ENCODE results near the gene MILR1.

Gene MILR1

DNA sequence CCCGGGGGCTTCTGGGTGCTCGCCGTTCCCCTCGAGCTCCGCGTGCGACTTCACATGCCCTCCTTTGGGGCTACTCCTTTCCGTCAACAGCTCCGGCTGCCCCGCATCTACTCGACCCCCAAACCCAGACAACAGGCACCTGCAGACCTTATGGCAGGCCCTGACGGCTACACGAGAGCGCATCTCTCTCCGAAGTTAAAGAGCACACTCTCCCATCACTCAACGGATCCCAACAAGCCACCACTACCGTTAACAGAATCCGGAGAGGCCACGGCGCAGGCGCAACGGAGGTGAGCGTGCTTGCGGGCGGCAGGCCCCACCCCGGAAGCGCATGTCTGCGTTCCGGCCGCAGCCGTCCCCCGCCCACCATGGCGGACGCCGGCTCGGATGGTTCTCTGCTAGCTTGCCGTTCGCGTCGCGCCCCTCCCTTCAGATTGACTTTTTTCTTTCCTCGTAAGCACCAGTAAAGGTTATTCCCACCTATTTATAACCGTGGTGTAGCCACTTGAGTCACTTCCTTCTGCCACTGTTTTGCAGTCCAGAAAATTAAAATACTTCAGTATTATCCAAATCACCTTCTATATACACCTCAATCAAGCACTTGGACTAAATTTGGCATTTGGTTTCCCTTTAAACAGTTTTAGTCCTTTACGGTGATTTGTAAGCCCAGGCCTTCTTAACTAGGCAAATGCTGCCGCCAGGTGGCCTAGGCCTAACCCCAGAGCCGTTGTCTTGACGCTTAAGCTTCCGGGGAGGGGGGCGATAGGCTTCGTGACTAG is 48.1 kb downstream of the MILR1 start, which contains the start of gene POLG2 (continued):
- TF ChIP-seq, protein P1, sequence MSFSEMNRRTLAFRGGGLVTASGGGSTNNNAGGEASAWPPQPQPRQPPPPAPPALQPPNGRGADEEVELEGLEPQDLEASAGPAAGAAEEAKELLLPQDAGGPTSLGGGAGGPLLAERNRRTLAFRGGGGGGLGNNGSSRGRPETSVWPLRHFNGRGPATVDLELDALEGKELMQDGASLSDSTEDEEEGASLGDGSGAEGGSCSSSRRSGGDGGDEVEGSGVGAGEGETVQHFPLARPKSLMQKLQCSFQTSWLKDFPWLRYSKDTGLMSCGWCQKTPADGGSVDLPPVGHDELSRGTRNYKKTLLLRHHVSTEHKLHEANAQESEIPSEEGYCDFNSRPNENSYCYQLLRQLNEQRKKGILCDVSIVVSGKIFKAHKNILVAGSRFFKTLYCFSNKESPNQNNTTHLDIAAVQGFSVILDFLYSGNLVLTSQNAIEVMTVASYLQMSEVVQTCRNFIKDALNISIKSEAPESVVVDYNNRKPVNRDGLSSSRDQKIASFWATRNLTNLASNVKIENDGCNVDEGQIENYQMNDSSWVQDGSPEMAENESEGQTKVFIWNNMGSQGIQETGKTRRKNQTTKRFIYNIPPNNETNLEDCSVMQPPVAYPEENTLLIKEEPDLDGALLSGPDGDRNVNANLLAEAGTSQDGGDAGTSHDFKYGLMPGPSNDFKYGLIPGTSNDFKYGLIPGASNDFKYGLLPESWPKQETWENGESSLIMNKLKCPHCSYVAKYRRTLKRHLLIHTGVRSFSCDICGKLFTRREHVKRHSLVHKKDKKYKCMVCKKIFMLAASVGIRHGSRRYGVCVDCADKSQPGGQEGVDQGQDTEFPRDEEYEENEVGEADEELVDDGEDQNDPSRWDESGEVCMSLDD (tag by site-specific recombination; IDR thresholded peaks at IDR 0.05) = no peak
- TF ChIP-seq, protein P2, sequence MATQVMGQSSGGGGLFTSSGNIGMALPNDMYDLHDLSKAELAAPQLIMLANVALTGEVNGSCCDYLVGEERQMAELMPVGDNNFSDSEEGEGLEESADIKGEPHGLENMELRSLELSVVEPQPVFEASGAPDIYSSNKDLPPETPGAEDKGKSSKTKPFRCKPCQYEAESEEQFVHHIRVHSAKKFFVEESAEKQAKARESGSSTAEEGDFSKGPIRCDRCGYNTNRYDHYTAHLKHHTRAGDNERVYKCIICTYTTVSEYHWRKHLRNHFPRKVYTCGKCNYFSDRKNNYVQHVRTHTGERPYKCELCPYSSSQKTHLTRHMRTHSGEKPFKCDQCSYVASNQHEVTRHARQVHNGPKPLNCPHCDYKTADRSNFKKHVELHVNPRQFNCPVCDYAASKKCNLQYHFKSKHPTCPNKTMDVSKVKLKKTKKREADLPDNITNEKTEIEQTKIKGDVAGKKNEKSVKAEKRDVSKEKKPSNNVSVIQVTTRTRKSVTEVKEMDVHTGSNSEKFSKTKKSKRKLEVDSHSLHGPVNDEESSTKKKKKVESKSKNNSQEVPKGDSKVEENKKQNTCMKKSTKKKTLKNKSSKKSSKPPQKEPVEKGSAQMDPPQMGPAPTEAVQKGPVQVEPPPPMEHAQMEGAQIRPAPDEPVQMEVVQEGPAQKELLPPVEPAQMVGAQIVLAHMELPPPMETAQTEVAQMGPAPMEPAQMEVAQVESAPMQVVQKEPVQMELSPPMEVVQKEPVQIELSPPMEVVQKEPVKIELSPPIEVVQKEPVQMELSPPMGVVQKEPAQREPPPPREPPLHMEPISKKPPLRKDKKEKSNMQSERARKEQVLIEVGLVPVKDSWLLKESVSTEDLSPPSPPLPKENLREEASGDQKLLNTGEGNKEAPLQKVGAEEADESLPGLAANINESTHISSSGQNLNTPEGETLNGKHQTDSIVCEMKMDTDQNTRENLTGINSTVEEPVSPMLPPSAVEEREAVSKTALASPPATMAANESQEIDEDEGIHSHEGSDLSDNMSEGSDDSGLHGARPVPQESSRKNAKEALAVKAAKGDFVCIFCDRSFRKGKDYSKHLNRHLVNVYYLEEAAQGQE (tag by site-specific recombination; IDR thresholded peaks at IDR 0.05) = peak; percentile 40; the same call in 1 of the 2 replicates
- no peak for TF ChIP-seq ZNF169 (tag by site-specific recombination; IDR thresholded peaks at IDR 0.05)
- TF ChIP-seq ZNF548 (tag by site-specific recombination; IDR thresholded peaks at IDR 0.05) = no peak
- TF ChIP-seq ZBTB17 (tag by site-specific recombination; IDR thresholded peaks at IDR 0.05) = peak; percentile 45
- no peak for TF ChIP-seq KLF16 (tag by site-specific recombination; IDR thresholded peaks at IDR 0.05)
- no peak for TF ChIP-seq ZNF37A (tag by site-specific recombination; IDR thresholded peaks at IDR 0.05)
- TF ChIP-seq, protein P3, sequence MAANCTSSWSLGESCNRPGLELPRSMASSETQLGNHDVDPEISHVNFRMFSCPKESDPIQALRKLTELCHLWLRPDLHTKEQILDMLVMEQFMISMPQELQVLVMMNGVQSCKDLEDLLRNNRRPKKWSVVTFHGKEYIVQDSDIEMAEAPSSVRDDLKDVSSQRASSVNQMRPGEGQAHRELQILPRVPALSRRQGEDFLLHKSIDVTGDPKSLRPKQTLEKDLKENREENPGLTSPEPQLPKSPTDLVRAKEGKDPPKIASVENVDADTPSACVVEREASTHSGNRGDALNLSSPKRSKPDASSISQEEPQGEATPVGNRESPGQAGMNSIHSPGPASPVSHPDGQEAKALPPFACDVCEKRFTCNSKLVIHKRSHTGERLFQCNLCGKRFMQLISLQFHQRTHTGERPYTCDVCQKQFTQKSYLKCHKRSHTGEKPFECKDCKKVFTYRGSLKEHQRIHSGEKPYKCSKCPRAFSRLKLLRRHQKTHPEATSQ (tag by site-specific recombination; IDR thresholded peaks at IDR 0.05) = no peak
- TF ChIP-seq ZNF302 (tag by site-specific recombination; IDR thresholded peaks at IDR 0.05; ENCODE audit: low read depth) = no peak
- TF ChIP-seq ZNF521 (tag by site-specific recombination; IDR thresholded peaks at IDR 0.05) = no peak
- no peak; the same call in 1 of the 2 replicates for TF ChIP-seq KLF10 (tag by site-specific recombination; IDR thresholded peaks at IDR 0.05)
- TF ChIP-seq ZBTB8A (tag by site-specific recombination; IDR thresholded peaks at IDR 0.05) = no peak
- TF ChIP-seq GLIS2 (tag by site-specific recombination; IDR thresholded peaks at IDR 0.05) = peak; percentile 25
- TF ChIP-seq KLF8 (tag by site-specific recombination; IDR thresholded peaks at IDR 0.05) = peak; percentile 81
- no peak for TF ChIP-seq HOXD13 (CRISPR knock-in tag; IDR thresholded peaks at IDR 0.05; ENCODE audit: borderline replicate concordance)
- TF ChIP-seq, protein P4, sequence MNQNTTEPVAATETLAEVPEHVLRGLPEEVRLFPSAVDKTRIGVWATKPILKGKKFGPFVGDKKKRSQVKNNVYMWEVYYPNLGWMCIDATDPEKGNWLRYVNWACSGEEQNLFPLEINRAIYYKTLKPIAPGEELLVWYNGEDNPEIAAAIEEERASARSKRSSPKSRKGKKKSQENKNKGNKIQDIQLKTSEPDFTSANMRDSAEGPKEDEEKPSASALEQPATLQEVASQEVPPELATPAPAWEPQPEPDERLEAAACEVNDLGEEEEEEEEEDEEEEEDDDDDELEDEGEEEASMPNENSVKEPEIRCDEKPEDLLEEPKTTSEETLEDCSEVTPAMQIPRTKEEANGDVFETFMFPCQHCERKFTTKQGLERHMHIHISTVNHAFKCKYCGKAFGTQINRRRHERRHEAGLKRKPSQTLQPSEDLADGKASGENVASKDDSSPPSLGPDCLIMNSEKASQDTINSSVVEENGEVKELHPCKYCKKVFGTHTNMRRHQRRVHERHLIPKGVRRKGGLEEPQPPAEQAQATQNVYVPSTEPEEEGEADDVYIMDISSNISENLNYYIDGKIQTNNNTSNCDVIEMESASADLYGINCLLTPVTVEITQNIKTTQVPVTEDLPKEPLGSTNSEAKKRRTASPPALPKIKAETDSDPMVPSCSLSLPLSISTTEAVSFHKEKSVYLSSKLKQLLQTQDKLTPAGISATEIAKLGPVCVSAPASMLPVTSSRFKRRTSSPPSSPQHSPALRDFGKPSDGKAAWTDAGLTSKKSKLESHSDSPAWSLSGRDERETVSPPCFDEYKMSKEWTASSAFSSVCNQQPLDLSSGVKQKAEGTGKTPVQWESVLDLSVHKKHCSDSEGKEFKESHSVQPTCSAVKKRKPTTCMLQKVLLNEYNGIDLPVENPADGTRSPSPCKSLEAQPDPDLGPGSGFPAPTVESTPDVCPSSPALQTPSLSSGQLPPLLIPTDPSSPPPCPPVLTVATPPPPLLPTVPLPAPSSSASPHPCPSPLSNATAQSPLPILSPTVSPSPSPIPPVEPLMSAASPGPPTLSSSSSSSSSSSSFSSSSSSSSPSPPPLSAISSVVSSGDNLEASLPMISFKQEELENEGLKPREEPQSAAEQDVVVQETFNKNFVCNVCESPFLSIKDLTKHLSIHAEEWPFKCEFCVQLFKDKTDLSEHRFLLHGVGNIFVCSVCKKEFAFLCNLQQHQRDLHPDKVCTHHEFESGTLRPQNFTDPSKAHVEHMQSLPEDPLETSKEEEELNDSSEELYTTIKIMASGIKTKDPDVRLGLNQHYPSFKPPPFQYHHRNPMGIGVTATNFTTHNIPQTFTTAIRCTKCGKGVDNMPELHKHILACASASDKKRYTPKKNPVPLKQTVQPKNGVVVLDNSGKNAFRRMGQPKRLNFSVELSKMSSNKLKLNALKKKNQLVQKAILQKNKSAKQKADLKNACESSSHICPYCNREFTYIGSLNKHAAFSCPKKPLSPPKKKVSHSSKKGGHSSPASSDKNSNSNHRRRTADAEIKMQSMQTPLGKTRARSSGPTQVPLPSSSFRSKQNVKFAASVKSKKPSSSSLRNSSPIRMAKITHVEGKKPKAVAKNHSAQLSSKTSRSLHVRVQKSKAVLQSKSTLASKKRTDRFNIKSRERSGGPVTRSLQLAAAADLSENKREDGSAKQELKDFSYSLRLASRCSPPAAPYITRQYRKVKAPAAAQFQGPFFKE (tag by site-specific recombination; IDR thresholded peaks at IDR 0.05; ENCODE audit: borderline replicate concordance) = no peak
- TF ChIP-seq, protein P5, sequence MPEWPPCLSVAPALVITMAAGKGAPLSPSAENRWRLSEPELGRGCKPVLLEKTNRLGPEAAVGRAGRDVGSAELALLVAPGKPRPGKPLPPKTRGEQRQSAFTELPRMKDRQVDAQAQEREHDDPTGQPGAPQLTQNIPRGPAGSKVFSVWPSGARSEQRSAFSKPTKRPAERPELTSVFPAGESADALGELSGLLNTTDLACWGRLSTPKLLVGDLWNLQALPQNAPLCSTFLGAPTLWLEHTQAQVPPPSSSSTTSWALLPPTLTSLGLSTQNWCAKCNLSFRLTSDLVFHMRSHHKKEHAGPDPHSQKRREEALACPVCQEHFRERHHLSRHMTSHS (tag by site-specific recombination; IDR thresholded peaks at IDR 0.05) = no peak
- no peak for TF ChIP-seq ZNF274 (IDR thresholded peaks at IDR 0.05; ENCODE audit: low read length)
- TF ChIP-seq ZNF274 (tag by site-specific recombination; IDR thresholded peaks at IDR 0.05; ENCODE audit: borderline replicate concordance) = no peak
- TF ChIP-seq, protein P6, sequence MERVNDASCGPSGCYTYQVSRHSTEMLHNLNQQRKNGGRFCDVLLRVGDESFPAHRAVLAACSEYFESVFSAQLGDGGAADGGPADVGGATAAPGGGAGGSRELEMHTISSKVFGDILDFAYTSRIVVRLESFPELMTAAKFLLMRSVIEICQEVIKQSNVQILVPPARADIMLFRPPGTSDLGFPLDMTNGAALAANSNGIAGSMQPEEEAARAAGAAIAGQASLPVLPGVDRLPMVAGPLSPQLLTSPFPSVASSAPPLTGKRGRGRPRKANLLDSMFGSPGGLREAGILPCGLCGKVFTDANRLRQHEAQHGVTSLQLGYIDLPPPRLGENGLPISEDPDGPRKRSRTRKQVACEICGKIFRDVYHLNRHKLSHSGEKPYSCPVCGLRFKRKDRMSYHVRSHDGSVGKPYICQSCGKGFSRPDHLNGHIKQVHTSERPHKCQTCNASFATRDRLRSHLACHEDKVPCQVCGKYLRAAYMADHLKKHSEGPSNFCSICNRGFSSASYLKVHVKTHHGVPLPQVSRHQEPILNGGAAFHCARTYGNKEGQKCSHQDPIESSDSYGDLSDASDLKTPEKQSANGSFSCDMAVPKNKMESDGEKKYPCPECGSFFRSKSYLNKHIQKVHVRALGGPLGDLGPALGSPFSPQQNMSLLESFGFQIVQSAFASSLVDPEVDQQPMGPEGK (tag by site-specific recombination; IDR thresholded peaks at IDR 0.05) = peak; percentile 70; the same call in 1 of the 2 replicates
- no peak for TF ChIP-seq IKZF3 (tag by site-specific recombination; IDR thresholded peaks at IDR 0.05)
- TF ChIP-seq ZNF777 (tag by site-specific recombination; IDR thresholded peaks at IDR 0.05; ENCODE audit: borderline replicate concordance) = no peak
- TF ChIP-seq ZBTB20 (tag by site-specific recombination; IDR thresholded peaks at IDR 0.05) = no peak
